Measurements from ENCODE around the gene SEPTIN3.

Gene SEPTIN3

GRCh38 chr22:41952713-41953112, 16.5 kb upstream of the SEPTIN3 start:
- TF ChIP-seq EZH2phosphoT487 (IDR thresholded peaks at IDR 0.05; ENCODE audit: borderline replicate concordance) (no peak), CTCF (conservative IDR thresholded peaks at IDR 0.05; ENCODE audit: low read length) (no peak)

GRCh38 chr22:41957941-41958556, 11.2 kb upstream of the SEPTIN3 start:
- Histone ChIP-seq H4K20me1 (ENCODE audit: insufficient read depth, low read length, poor library complexity, severe bottlenecking) (no peaks in the 10 kb centered on the region), H3K9ac (ENCODE audit: low read depth, low read length, poor library complexity, severe bottlenecking) (peak overlapping the region; percentile 44), H3K4me2 (ENCODE audit: low read depth, low read length, poor library complexity, severe bottlenecking) (peak overlapping the region; percentile 35), H3K9me3 (ENCODE audit: insufficient read depth, low read depth, low read length) (no peaks in the 10 kb centered on the region), H3K27me3 (ENCODE audit: insufficient read depth, low read length, poor library complexity, severe bottlenecking) (no peaks in the 10 kb centered on the region), H3K79me2 (ENCODE audit: insufficient read depth, low read length) (no peaks in the 10 kb centered on the region), H3K4me1 (ENCODE audit: insufficient read depth, low read length, poor library complexity, severe bottlenecking) (peaks cover 3% of the 10 kb centered on the region), H3K36me3 (ENCODE audit: insufficient read depth, low read length) (no peaks in the 10 kb centered on the region), H3F3A (ENCODE audit: low read depth) (no peaks in the 10 kb centered on the region), H3K9me2 (replicated peaks; ENCODE audit: low read depth, low read length) (no peaks in the 10 kb centered on the region), H3K4me3 (ENCODE audit: low read length, poor library complexity, severe bottlenecking) (peak overlapping the region; percentile 36), H2AFZ (ENCODE audit: low read length) (peak overlapping the region; percentile 69; the same call in 1 of the 2 replicates)
- no peak for TF ChIP-seq EZH2phosphoT487 (IDR thresholded peaks at IDR 0.05; ENCODE audit: borderline replicate concordance)
- no peak for TF ChIP-seq CTCF (conservative IDR thresholded peaks at IDR 0.05; ENCODE audit: low read length)

More at GRCh38 chr22:41952713-41953112, 16.5 kb upstream of the SEPTIN3 start:
- Histone ChIP-seq H3K9me2 (replicated peaks; ENCODE audit: low read depth, low read length) (no peaks in the 10 kb centered on the region), H4K20me1 (ENCODE audit: insufficient read depth, low read length, poor library complexity, severe bottlenecking) (no peaks in the 10 kb centered on the region), H3K4me1 (ENCODE audit: insufficient read depth, low read length, poor library complexity, severe bottlenecking) (peaks cover 28% of the 10 kb centered on the region), H3K9ac (ENCODE audit: low read depth, low read length, poor library complexity, severe bottlenecking) (no peak overlapping the region), H3K4me3 (ENCODE audit: low read length, poor library complexity, severe bottlenecking) (no peak overlapping the region), H3K4me2 (ENCODE audit: low read depth, low read length, poor library complexity, severe bottlenecking) (no peak overlapping the region), H3K9me3 (ENCODE audit: insufficient read depth, low read depth, low read length) (no peaks in the 10 kb centered on the region), H3K79me2 (ENCODE audit: insufficient read depth, low read length) (peaks cover 14% of the 10 kb centered on the region), H3K27me3 (ENCODE audit: insufficient read depth, low read length, poor library complexity, severe bottlenecking) (no peaks in the 10 kb centered on the region), H3K36me3 (ENCODE audit: insufficient read depth, low read length) (no peaks in the 10 kb centered on the region), H3F3A (ENCODE audit: low read depth) (no peaks in the 10 kb centered on the region), H2AFZ (ENCODE audit: low read length) (no peak overlapping the region)

- no peaks in the 10 kb centered on the region for H3K79me2 ChIP-seq (ENCODE audit: insufficient read depth, low read length)
- H4K20me1 ChIP-seq (ENCODE audit: insufficient read depth, low read length, poor library complexity, severe bottlenecking): no peaks in the 10 kb centered on the region
- H3K9ac ChIP-seq (ENCODE audit: low read depth, low read length, poor library complexity, severe bottlenecking): no peak overlapping the region
- H3K36me3 ChIP-seq (ENCODE audit: insufficient read depth, low read length): no peaks in the 10 kb centered on the region
- no peak for TF ChIP-seq CTCF (conservative IDR thresholded peaks at IDR 0.05; ENCODE audit: low read length)
- no peak for TF ChIP-seq EZH2phosphoT487 (IDR thresholded peaks at IDR 0.05; ENCODE audit: borderline replicate concordance)
- H2AFZ ChIP-seq (ENCODE audit: low read length): no peak overlapping the region
- H3K4me2 ChIP-seq (ENCODE audit: low read depth, low read length, poor library complexity, severe bottlenecking): no peak overlapping the region
- peaks cover 3% of the 10 kb centered on the region for H3K4me1 ChIP-seq (ENCODE audit: insufficient read depth, low read length, poor library complexity, severe bottlenecking)
- no peaks in the 10 kb centered on the region for H3K9me2 ChIP-seq (replicated peaks; ENCODE audit: low read depth, low read length)
- H3K4me3 ChIP-seq (ENCODE audit: low read length, poor library complexity, severe bottlenecking): no peak overlapping the region
- no peaks in the 10 kb centered on the region for H3K9me3 ChIP-seq (ENCODE audit: insufficient read depth, low read depth, low read length)
- H3K27me3 ChIP-seq (ENCODE audit: insufficient read depth, low read length, poor library complexity, severe bottlenecking): no peaks in the 10 kb centered on the region
- H3F3A ChIP-seq (ENCODE audit: low read depth): no peaks in the 10 kb centered on the region
Measured at GRCh38 chr22:41963453-41964111, 5.7 kb upstream of the SEPTIN3 start.
